HG02642 (cell line): ENCODE measurements around the gene PTPN13.
"Not testable (repeated sequence)": the region's sequence is repeated elsewhere in the genome, so short reads cannot be mapped to it uniquely, and the experiment has no call there.

Experiments
- ATAC-seq: cut with Tn5 transposase; IDR thresholded peaks from one replicate; pipeline ENCODE4 v1.9.1; 2021; ENCODE audit warnings: mild to moderate bottlenecking; ENCODE audit not compliant: unreplicated experiment, poor library complexity

PTPN13 gene

DNA sequence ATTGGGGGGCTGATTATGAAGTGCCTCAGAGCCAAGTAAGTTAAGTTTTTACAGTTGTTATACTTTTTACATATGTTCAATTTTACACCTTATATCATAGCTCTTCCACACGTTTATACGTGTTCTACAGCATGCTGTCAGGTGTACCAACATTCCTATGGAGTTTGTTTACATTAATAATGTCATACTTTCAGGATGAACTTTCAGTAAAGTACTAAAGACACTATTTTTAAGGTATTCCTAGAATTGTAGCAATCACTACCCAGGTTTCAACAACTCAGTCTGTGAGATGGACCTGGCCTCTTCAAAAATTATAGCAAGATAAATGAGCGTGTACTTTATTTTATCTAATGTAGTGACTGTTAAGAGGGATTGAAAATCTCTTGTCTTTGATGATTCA, 92.6 kb downstream of the PTPN13 start:
- no peak for ATAC-seq

- ATAC-seq, result no peak
These were observed 93.9 kb downstream of the PTPN13 start for GRCh38 chr4:86688026-86688425.

- ATAC-seq, result no peak
These were observed 110.5 kb downstream of the PTPN13 start for GRCh38 chr4:86704601-86705000.

DNA sequence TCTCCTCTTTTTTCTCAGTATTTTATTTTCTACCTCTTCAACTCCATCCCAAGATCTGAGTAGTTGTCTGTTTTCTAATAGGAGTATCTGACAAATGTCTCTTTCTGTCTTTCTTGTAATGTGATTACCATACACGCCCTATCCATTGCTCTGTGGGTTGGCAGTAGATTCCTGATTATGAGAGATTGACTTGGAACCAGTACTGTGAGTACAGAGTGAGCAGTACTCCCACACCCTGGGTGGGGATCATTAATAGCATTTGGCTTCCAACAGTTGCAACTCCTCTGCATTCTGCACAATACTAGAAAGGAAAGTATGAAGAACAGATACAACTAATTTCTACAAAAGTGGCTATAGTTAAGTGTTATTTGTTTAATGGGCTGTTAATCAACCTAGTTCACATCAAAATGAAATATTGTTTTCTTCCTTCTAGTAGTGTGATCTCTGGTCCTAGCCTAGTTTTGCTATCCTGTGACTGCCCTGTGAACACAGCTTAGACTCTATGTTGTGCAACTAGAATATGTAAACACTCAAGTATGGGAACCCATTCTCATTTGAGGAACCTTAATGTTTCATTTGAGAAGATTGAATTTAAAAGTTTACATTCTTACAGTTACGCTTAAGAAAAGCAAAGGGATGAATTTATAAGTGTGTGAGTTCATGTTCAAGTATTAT, 112.9 kb downstream of the PTPN13 start:
- no peak for ATAC-seq

DNA sequence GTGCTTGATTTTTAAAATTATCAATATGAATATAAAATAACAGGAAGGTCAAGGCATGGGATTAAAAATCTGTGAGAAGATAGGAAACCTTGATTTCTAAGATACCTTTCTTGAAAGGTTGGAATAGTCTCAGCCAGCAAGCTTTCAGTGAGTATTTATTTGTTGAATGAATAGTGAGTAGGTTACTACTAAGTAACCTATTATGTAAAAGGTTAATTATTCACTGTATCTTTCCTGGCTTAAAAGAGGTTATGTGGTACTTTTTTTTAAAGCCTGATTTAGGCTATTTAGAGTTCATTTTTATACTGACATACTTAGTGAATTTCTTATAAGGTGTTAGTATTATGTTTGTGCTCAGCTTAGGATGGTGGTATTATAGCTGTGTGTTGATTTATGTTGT, 123.5 kb downstream of the PTPN13 start:
- ATAC-seq, result no peak

DNA sequence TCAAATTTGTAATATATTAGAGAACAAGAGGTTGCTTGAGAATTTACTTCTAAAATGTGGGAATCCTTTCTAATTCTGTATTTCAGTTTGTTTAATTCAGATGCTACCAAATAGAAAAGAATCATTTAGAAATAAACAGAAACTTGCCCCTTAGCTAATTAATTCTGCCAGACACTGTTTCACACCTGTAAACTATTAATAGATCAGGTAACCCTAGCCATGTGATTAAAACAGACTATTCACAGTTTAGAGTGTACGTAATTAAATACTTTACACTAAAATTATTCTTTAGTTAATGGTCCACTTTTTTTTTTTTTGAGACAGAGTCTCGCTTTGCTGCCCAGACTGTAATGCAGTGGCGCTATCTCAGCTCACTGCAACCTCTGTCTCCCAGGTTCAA, 124.0 kb downstream of the PTPN13 start:
- no peak for ATAC-seq

DNA sequence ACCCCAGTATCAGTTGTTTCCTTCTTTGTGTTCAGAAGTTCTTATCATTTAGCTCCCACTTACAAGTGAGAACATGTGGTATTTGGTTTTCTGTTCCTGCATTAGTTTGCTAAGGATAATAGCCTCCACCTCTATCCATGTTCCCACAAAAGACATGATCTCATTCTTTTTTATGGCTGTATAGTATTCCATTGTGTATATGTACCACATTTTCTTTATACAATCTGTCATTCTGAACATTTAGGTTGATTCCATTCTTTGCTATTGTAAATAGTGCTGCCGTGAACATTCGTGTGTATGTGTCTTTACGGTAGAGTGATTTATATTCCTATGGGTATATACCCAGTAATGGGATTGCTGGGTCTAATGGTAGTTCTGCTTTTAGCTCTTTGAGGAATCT, 125.0 kb downstream of the PTPN13 start:
- ATAC-seq, result not testable (repeated sequence)

- no peak for ATAC-seq
These were observed 126.5 kb downstream of the PTPN13 start for GRCh38 chr4:86720508-86721068.

DNA sequence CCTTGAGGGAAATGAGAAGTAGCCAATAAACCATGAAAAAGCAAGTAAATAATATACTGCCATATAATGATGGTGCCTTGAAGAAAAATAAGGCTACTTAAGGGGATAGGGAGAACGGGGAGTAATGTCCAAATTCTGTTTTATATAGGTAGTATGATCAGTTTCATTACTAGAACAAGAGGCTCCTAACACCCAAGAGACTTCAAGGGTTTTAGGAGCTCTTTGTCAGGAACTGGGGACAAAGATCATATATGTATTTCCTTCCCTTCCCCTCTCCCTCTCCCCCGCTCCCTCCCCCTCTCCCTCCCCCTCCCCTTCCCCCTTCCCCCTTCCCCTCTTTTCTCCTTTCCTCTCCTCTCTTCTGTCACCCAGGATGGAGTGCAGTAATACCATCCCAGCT, 127.3 kb downstream of the PTPN13 start:
- no peak for ATAC-seq

DNA sequence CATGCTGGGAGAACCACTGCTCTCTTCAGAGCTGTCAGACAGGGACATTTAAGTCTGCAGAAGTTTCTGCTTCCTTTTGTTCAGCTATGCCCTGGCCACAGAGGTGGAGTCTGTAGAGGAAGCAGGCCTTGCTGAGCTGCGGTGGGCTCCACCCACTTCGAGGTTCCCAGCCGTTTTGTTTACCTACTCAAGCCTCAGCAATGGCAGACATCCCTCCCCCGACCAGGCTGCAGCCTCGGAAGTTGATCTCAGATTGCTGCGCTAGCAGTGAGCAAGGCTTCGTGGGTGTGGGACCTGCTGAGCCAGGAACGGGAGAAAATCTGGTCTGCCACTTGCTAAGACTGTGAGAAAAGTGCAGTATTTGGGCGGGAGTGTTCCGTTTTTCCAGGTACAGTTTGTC, 136.2 kb downstream of the PTPN13 start:
- ATAC-seq, result no peak

GRCh38 chr4:86737244-86737643, 143.1 kb downstream of the PTPN13 start:
- no peak for ATAC-seq

DNA sequence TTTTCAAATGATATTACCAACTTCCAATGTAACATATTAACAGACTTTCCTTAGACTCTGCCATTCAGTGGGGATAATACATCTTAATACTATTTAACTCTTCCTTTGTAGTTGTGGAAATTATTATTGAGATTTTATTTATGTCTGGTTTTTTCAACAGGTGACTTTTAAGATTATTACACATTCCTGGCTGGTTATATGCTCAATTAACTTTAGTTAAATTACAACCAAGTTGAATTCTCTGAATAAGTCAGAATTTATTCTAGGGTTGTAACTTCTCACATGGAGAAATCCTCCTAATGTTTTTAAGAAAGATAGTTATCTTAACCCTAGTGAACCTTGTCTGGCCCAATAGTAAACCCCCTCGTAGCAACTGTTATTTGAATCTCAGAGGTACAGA, 147.7 kb downstream of the PTPN13 start:
- ATAC-seq, result no peak

DNA sequence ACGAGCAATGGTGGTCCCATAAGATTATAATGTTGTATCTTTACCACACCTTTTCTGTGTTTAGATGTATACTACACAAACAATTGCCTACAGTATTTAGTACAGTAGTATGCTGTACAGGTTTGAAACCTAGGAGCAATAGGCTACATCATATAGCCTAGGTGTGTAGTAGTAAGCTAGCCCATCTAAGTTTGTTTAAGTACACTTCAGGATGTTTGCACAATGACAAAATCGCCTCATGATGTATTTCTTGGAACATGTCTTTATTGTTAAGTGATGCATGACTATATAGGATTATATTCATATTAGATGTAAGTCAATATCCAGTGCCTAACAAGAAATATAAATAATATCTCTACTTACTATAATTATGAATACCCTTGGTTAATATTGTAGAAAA, 150.5 kb downstream of the PTPN13 start:
- no peak for ATAC-seq

DNA sequence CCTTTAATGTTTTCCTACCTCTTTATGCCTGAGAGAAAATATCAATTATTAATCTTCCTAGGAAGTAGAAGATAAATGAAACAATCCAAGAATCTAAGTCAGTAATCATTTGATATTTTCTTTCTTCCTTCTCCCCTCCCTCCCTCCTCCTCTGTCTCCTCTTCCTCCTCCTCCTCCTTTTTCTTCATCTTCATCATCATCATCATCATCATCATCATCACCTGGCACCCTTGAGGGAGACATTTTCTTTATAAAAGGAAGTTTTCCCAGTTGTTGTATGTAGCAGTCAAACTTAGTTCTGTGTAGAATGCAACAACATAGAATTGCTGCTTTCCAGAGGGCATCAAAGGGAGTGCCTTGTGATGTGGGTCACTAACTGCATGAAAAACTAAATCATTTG, 155.0 kb downstream of the PTPN13 start:
- no peak for ATAC-seq

DNA sequence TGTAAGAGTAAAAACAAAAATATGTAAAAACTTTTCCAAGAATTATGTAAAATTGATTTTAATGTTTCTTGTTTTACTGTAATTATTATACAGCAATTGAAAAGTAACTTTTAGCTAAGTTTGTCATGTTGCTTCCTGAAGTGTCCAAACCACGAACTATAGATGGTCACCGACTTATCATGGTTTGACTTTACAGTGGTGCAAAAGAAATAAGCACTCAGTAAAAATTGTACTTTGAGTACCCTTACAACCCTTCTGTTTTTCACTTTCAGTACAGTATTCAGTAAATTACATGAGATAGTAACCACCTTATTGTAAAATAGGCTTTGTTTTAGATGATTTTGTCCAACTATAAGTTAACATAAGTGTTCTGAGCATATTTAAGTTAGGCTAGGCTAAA, 161.3 kb downstream of the PTPN13 start:
- ATAC-seq, result no peak

DNA sequence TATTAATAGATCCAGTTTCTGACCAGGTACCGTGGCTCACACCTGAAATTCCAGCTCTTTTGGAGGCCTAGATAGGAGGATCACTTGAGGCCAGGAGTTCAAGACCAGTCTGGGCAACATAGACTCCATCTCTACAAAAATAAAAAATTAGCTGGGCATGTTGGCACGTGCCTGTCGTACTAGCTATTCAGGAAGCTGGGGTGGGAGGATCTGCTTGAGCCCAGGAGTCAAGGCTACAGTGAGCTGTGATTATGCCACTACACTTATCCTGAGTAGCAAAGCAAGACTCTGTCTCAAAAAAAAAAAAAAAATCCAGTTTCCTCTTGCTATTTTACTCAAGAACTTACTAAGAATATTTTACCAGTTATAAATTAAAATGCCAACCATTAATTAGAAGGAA, 163.4 kb downstream of the PTPN13 start:
- ATAC-seq, result no peak

- no peak for ATAC-seq
These were observed 165.2 kb downstream of the PTPN13 start for GRCh38 chr4:86759298-86759697.

- no peak for ATAC-seq
These were observed 168.5 kb downstream of the PTPN13 start for GRCh38 chr4:86762649-86763048.

- ATAC-seq, result no peak
These were observed 175.7 kb downstream of the PTPN13 start for GRCh38 chr4:86769794-86770193.

DNA sequence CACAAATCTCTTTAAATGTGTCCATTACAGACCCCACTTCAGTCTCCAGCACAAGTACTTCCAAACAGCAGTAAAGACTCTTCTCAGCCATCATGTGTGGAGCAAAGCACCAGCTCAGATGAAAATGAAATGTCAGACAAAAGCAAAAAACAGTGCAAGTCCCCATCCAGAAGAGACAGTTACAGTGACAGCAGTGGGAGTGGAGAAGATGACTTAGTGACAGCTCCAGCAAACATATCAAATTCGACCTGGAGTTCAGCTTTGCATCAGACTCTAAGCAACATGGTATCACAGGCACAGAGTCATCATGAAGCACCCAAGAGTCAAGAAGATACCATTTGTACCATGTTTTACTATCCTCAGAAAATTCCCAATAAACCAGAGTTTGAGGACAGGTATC, 177.0 kb downstream of the PTPN13 start:
- ATAC-seq, result no peak

- no peak for ATAC-seq
These were observed 180.9 kb downstream of the PTPN13 start for GRCh38 chr4:86775061-86775460.

DNA sequence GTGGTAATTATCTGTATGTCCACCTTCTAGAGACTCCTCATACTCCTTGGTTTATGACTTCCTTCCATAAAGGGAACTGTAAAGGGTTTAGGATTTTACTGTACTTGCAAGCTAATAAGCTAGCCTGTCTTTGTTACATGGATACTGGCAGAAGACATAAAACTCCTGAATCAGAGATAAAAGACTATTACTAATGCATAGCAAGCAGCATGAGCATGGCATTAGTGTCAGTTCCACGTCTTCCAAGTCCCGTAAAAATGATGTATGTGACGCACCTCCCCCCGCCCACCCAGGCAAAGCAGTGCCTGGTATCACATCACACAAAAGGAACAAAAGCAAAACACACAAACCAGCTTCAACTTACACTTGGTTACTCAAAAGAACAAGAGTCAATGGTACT, 184.1 kb downstream of the PTPN13 start:
- no peak for ATAC-seq
